SK-N-MC (cell line): ENCODE results near the gene RRBP1.

Source experiments
- EZH2 ChIP-seq: fragments of 200-600 bp; sonication (generic); IDR thresholded peaks from one replicate; pipeline ENCODE4 v1.6.1; 2017; ENCODE audit warnings: antibody characterized with exemption
- FOXP2 ChIP-seq: optimal IDR thresholded peaks from 2 replicates; pipeline ENCODE3; 2011; ENCODE audit warnings: mild to moderate bottlenecking, moderate library complexity; ENCODE audit not compliant: insufficient read depth; ENCODE audit errors: extremely low read length, control extremely low read depth
- POLR2AphosphoS5 ChIP-seq: IDR thresholded peaks from 2 replicates; pipeline ENCODE4 v1.6.1; 2012; ENCODE audit warnings: mild to moderate bottlenecking, low read depth, low read length, borderline replicate concordance

GRCh38 chr20:17593902-17594301 is 88.1 kb downstream of the RRBP1 start:
- TF ChIP-seq EZH2 (no peak), POLR2AphosphoS5 (no peak), FOXP2 (no peak)
